HL-60/S4 treated with retinoic acid at 250 ng/mL for 4 days and 3 days (cell line): ENCODE results near the gene MED28.
"Not testable (repeated sequence)": the region's sequence is repeated elsewhere in the genome, so short reads cannot be mapped to it uniquely, and the experiment has no call there.

Source experiments
- in situ Hi-C: fragments of 300-500 bp; cut with MboI; formaldehyde crosslinking; loops from 2 replicates; pipeline ENCODE4 v1.7.0; 2022; ENCODE audit warnings: low sequenced_read_pairs

Gene MED28

GRCh38 chr4:17614416-17615299 lies at the start of gene MED28:
TSS of gene MED28 (plus strand) at chr4:17614641. CDS start at chr4:17614655, 14 bp downstream.
- in situ Hi-C loops: no loop called here

- in situ Hi-C loops: loop anchor here (25.0 kb wide), 2 partner anchors 246 to 1021 kb away; partner anchors contain the start of genes DCAF16 and NCAPG
Measured at GRCh38 chr4:17565846-17566245, 48.6 kb upstream of the MED28 start.

GRCh38 chr4:17567271-17567670 lies 47.2 kb upstream of the MED28 start:
- in situ Hi-C loops: loop anchor here (25.0 kb wide), 2 partner anchors 245 to 1020 kb away; partner anchors contain the start of genes DCAF16 and NCAPG

GRCh38 chr4:17574206-17574605 lies 40.2 kb upstream of the MED28 start:
- in situ Hi-C loops: loop anchor here (25.0 kb wide), 2 partner anchors 238 to 1013 kb away; partner anchors contain the start of genes DCAF16 and NCAPG

GRCh38 chr4:17575177-17575576 lies 39.3 kb upstream of the MED28 start:
- in situ Hi-C loops: not testable (repeated sequence)

GRCh38 chr4:17576932-17577664 lies 37.3 kb upstream of the MED28 start, which contains the start of gene LAP3:
TSS of gene LAP3 (plus strand) at chr4:17577198. CDS start at chr4:17577466, 268 bp downstream.
- in situ Hi-C loops: no loop called here

- in situ Hi-C loops: no loop called here
Measured at GRCh38 chr4:17577665-17578481, 36.6 kb upstream of the MED28 start.

GRCh38 chr4:17578482-17578891 lies 36.0 kb upstream of the MED28 start:
- in situ Hi-C loops: no loop called here

GRCh38 chr4:17580969-17581368 lies 33.5 kb upstream of the MED28 start:
- in situ Hi-C loops: no loop called here

- in situ Hi-C loops: no loop called here
Measured at GRCh38 chr4:17583276-17583675, 31.2 kb upstream of the MED28 start.

GRCh38 chr4:17583941-17584340 lies 30.5 kb upstream of the MED28 start:
- in situ Hi-C loops: no loop called here

GRCh38 chr4:17584521-17585213 lies 29.8 kb upstream of the MED28 start:
- in situ Hi-C loops: no loop called here

- in situ Hi-C loops: no loop called here
Measured at GRCh38 chr4:17587094-17587822, 27.2 kb upstream of the MED28 start.

GRCh38 chr4:17589355-17589754 lies 25.1 kb upstream of the MED28 start:
- in situ Hi-C loops: no loop called here

- in situ Hi-C loops: no loop called here
Measured at GRCh38 chr4:17595471-17596005, 18.9 kb upstream of the MED28 start.

GRCh38 chr4:17597517-17597916 lies 16.9 kb upstream of the MED28 start:
- in situ Hi-C loops: no loop called here

GRCh38 chr4:17599826-17600225 lies 14.6 kb upstream of the MED28 start:
- in situ Hi-C loops: no loop called here

- in situ Hi-C loops: no loop called here
Measured at GRCh38 chr4:17605236-17605635, 9.2 kb upstream of the MED28 start.

GRCh38 chr4:17613761-17614415 lies 553 bp upstream of the MED28 start:
- in situ Hi-C loops: no loop called here
